Parathyroid adenoma (tissue), 2 donors: ENCODE data around the gene KRTAP9-3.
"Not testable (repeated sequence)": the region's sequence is repeated elsewhere in the genome, so short reads cannot be mapped to it uniquely, and the experiment has no call there.

Source experiments
- H2AFZ ChIP-seq: fragments of 300-600 bp; sonication (generic); one replicate; pipeline ENCODE4 v1.7.0; 2017; ENCODE audit warnings: antibody characterized with exemption, mild to moderate bottlenecking
- H3K27ac ChIP-seq: fragments of 300-600 bp; sonication (generic); one replicate; pipeline ENCODE4 v1.7.0; 2017
- H3K27me3 ChIP-seq: fragments of 300-600 bp; sonication (generic); one replicate; pipeline ENCODE4 v1.7.0; 2017; ENCODE audit warnings: low read length; ENCODE audit not compliant: control insufficient read depth, insufficient read depth
- H3K36me3 ChIP-seq: fragments of 300-600 bp; sonication (generic); one replicate; pipeline ENCODE4 v1.7.0; 2017; ENCODE audit warnings: low read length; ENCODE audit not compliant: control insufficient read depth, insufficient read depth
- H3K4me1 ChIP-seq: fragments of 300-600 bp; sonication (generic); one replicate; pipeline ENCODE4 v1.7.0; 2017; ENCODE audit warnings: control low read depth
- H3K4me2 ChIP-seq: fragments of 300-600 bp; sonication (generic); one replicate; pipeline ENCODE4 v1.7.0; 2017; ENCODE audit warnings: low read length
- H3K4me3 ChIP-seq: fragments of 300-600 bp; sonication (generic); one replicate; pipeline ENCODE4 v1.7.0; 2017; ENCODE audit warnings: low read depth, low read length
- H3K79me2 ChIP-seq: fragments of 300-600 bp; sonication (generic); one replicate; pipeline ENCODE4 v1.7.0; 2017; ENCODE audit warnings: control low read depth
- H3K9ac ChIP-seq: fragments of 300-600 bp; sonication (generic); one replicate; pipeline ENCODE4 v1.7.0; 2017; ENCODE audit warnings: mild to moderate bottlenecking
- H3K9me3 ChIP-seq: fragments of 300-600 bp; sonication (generic); one replicate; pipeline ENCODE4 v1.7.0; 2017; ENCODE audit warnings: low read length; ENCODE audit not compliant: control insufficient read depth
- TF ChIP-seq, protein P1 (sequence below): fragments of 300-600 bp; sonication (generic); IDR thresholded peaks from one replicate; pipeline ENCODE4 v1.7.0; 2017; ENCODE audit warnings: antibody characterized with exemption, mild to moderate bottlenecking
- donor health status: primary hyperparathyroidism.

The KRTAP9-3 gene

DNA sequence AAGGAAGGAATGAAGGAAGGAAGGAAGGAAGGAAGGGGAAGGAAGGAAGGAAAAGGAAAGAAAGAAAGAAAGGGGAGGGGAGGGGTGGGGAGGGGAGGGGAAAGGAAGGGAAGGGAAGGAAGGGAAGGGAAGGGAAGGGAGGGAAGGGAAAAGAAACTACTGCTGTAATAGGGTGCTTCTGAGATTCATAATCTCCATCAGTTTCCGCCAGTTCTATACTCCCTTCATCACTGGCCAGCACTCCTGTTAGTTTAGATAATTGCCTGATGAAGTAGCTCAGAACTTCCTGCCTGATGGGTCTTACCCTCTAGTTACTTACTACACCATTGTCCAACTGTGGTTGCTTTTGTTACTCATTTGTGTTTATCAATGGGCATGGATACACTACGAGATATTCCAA, 31.0 kb downstream of the KRTAP9-3 start:
- H3K27ac ChIP-seq = no peak overlapping the region

DNA sequence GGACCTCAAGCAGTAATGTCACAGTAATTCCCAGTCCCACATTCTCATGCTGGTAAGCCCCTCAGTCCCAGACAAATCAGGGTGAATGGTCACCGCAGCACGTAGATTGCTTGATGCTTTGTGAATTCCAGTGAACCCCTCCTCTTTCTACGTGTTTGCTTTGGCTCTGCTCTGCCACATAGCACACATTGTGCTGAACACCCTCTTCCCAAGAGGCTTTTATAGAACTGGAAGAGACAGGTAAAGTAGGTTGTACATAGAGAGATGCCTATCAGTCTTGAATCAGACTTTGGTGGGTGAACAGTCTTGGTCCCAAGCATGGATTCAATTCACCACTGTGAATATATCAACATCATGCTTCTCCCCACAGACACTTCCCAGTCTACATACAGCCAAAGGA, 32.4 kb downstream of the KRTAP9-3 start:
- Histone ChIP-seq H2AFZ (no peak overlapping the region), H3K27ac (no peak overlapping the region), H3K36me3 (no peaks in the 10 kb centered on the region), H3K9me3 (no peaks in the 10 kb centered on the region), H3K79me2 (no peaks in the 10 kb centered on the region), H3K27me3 (no peaks in the 10 kb centered on the region), H3K9ac (no peak overlapping the region), H3K4me2 (no peak overlapping the region), H3K4me3 (no peak overlapping the region), H3K4me1 (no peaks in the 10 kb centered on the region)
- TF ChIP-seq, protein P1, sequence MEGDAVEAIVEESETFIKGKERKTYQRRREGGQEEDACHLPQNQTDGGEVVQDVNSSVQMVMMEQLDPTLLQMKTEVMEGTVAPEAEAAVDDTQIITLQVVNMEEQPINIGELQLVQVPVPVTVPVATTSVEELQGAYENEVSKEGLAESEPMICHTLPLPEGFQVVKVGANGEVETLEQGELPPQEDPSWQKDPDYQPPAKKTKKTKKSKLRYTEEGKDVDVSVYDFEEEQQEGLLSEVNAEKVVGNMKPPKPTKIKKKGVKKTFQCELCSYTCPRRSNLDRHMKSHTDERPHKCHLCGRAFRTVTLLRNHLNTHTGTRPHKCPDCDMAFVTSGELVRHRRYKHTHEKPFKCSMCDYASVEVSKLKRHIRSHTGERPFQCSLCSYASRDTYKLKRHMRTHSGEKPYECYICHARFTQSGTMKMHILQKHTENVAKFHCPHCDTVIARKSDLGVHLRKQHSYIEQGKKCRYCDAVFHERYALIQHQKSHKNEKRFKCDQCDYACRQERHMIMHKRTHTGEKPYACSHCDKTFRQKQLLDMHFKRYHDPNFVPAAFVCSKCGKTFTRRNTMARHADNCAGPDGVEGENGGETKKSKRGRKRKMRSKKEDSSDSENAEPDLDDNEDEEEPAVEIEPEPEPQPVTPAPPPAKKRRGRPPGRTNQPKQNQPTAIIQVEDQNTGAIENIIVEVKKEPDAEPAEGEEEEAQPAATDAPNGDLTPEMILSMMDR = no peak

More for the DNA sequence above, 31.0 kb downstream of the KRTAP9-3 start:
- Histone ChIP-seq H3K4me3 (no peak overlapping the region), H3K9ac (no peak overlapping the region), H3K36me3 (no peaks in the 10 kb centered on the region), H3K27me3 (no peaks in the 10 kb centered on the region), H3K9me3 (no peaks in the 10 kb centered on the region), H2AFZ (no peak overlapping the region), H3K4me1 (no peaks in the 10 kb centered on the region), H3K79me2 (no peaks in the 10 kb centered on the region), H3K4me2 (no peak overlapping the region)
- TF ChIP-seq, protein P1 = no peak

DNA sequence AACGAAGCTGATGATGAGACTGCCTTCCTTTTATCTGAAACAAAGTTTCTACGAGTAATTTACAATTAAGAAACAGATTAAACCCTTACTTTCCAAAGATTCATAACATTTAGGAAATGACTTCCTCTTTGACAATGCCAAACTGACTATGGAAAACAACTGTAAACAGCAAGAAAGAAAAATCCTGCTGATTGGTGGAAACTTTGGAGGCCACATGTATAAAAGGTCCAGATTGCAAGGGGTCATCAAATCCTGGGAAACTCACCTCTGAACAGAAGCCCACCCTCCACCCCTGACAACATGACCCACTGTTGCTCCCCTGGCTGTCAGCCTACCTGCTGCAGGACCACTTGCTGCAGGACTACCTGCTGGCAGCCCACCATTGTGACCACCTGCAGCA, 32.8 kb downstream of the KRTAP9-3 start, which contains the start of gene KRTAP9-6:
KRTAP9-6 (plus strand) TSS at position 301 of the 400 bp plus-strand sequence; CDS start at position 301, 0 bp downstream.
- Histone ChIP-seq H2AFZ (no peak within 1 kb of the TSS), H3K79me2 (no peaks in the 10 kb centered on the region), H3K4me2 (no peak within 1 kb of the TSS)

DNA sequence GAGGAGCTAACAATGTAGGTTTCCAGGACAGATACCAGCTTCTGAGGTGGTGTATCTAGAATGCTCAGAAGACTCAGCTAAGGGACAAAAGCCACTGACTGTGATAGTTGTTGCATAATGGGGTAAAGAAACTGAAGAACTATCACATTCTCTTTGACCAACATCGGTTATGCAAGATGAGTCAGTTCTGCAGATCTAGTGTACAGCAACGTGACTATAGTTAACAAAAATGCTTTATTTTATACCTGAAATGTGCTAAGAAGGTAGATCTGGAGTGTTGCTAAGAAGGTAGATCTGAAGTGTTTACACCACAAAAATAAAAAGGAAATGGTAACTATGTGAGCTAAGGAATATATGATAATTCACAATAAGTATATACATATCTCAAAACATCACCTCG, 35.5 kb downstream of the KRTAP9-3 start:
- TF ChIP-seq, protein P1 = no peak
- Histone ChIP-seq H3K4me2 (no peak overlapping the region), H3K4me3 (no peak overlapping the region), H3K36me3 (no peaks in the 10 kb centered on the region), H3K9me3 (no peaks in the 10 kb centered on the region), H3K27ac (no peak overlapping the region), H3K27me3 (no peaks in the 10 kb centered on the region), H2AFZ (no peak overlapping the region), H3K9ac (no peak overlapping the region), H3K79me2 (no peaks in the 10 kb centered on the region), H3K4me1 (no peaks in the 10 kb centered on the region)

More for the DNA sequence above, 32.8 kb downstream of the KRTAP9-3 start, which contains the start of gene KRTAP9-6:
- Histone ChIP-seq H3K27me3 (no peaks in the 10 kb centered on the region), H3K4me3 (no peak within 1 kb of the TSS), H3K9ac (no peak within 1 kb of the TSS), H3K36me3 (no peaks in the 10 kb centered on the region), H3K27ac (no peak within 1 kb of the TSS), H3K4me1 (no peaks in the 10 kb centered on the region), H3K9me3 (no peaks in the 10 kb centered on the region)
- TF ChIP-seq, protein P1 = no peak

DNA sequence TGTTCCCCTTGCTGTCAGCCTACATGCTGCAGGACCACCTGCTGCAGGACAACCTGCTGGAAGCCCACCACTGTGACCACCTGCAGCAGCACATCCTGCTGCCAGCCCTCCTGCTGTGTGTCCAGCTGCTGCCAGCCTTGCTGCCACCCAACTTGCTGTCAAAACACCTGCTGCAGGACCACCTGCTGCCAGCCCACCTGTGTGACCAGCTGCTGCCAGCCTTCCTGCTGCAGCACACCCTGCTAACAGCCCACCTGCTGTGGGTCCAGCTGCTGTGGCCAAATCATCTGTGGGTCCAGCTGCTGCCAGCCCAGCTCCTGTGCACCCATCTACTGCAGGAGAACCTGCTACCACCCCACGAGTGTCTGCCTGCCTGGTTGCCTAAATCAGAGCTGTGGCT, 39.1 kb downstream of the KRTAP9-3 start:
- H3K36me3 ChIP-seq, H2AFZ ChIP-seq, H3K9ac ChIP-seq, H3K9me3 ChIP-seq, H3K4me1 ChIP-seq, H3K4me3 ChIP-seq, H3K4me2 ChIP-seq, H3K27me3 ChIP-seq, H3K79me2 ChIP-seq, H3K27ac ChIP-seq: not testable (repeated sequence)
